Neural cell (in vitro differentiated cells): ENCODE results near the gene VKORC1.

Source experiments
- POLR2AphosphoS5 ChIP-seq: IDR thresholded peaks from 2 replicates; pipeline ENCODE4 v1.6.1; 2012
- TF ChIP-seq, protein P1 (sequence below): IDR thresholded peaks from 2 replicates; pipeline ENCODE4 v1.6.1; 2012; ENCODE audit warnings: borderline replicate concordance

GRCh38 chr16:31110106-31111034, 15.8 kb upstream of the VKORC1 start:
- TF ChIP-seq, protein P1, sequence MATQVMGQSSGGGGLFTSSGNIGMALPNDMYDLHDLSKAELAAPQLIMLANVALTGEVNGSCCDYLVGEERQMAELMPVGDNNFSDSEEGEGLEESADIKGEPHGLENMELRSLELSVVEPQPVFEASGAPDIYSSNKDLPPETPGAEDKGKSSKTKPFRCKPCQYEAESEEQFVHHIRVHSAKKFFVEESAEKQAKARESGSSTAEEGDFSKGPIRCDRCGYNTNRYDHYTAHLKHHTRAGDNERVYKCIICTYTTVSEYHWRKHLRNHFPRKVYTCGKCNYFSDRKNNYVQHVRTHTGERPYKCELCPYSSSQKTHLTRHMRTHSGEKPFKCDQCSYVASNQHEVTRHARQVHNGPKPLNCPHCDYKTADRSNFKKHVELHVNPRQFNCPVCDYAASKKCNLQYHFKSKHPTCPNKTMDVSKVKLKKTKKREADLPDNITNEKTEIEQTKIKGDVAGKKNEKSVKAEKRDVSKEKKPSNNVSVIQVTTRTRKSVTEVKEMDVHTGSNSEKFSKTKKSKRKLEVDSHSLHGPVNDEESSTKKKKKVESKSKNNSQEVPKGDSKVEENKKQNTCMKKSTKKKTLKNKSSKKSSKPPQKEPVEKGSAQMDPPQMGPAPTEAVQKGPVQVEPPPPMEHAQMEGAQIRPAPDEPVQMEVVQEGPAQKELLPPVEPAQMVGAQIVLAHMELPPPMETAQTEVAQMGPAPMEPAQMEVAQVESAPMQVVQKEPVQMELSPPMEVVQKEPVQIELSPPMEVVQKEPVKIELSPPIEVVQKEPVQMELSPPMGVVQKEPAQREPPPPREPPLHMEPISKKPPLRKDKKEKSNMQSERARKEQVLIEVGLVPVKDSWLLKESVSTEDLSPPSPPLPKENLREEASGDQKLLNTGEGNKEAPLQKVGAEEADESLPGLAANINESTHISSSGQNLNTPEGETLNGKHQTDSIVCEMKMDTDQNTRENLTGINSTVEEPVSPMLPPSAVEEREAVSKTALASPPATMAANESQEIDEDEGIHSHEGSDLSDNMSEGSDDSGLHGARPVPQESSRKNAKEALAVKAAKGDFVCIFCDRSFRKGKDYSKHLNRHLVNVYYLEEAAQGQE: no peak
- TF ChIP-seq POLR2AphosphoS5: no peak
